Upper lobe of left lung (tissue), 6 donors: ENCODE measurements around the gene FGF3. TPM values are rescaled to one million over a fixed set of nuclear protein-coding genes. Genes with fewer than 3 reads are reported as not detected.

Experiments
- ATAC-seq, 2 donors: fragments of 200-7000 bp; cut with Tn5 transposase; one replicate each; pipeline ENCODE4 v1.9.1; 2022; ENCODE audit warnings: mild to moderate bottlenecking in 2 of 2, moderate library complexity in 2 of 2; ENCODE audit not compliant: low FRiP score in 2 of 2
- DNase-seq, 2 donors: peaks; one replicate each; pipeline ENCODE4 v3.0.0-alpha.2; 2019 to 2020
- H3K27ac ChIP-seq, 4 donors: fragments of 200-600 bp; sonication (generic); one replicate each; pipeline ENCODE4 v1.5.1; 2016 to 2019
- H3K27me3 ChIP-seq, 4 donors: fragments of 200-600 bp; sonication (generic); one replicate each; pipeline ENCODE4 v1.5.1; 2017 to 2019
- H3K36me3 ChIP-seq, 4 donors: fragments of 200-600 bp; sonication (generic); one replicate each; pipeline ENCODE4 v1.5.1; 2016 to 2019
- H3K4me1 ChIP-seq, 4 donors: fragments of 200-600 bp; sonication (generic); one replicate each; pipeline ENCODE4 v1.5.1; 2018 to 2019
- H3K4me3 ChIP-seq, 4 donors: fragments of 200-600 bp; sonication (generic); one replicate each; pipeline ENCODE4 v1.5.1; 2017 to 2019; ENCODE audit warnings: mild to moderate bottlenecking in 2 of 4, moderate library complexity in 1 of 4
- H3K9me3 ChIP-seq, 4 donors: fragments of 200-600 bp; sonication (generic); one replicate each; pipeline ENCODE4 v1.5.1; 2018 to 2019
- EP300 ChIP-seq, 4 donors: sonication (generic); formaldehyde crosslinking; IDR thresholded peaks; one replicate each; pipeline ENCODE4 v1.5.1; 2017; ENCODE audit warnings: antibody characterized with exemption in 4 of 4, control low read depth in 2 of 4
- POLR2A ChIP-seq, 4 donors: fragments of 450-650 bp; IDR thresholded peaks; one replicate each; pipeline ENCODE4 v1.5.1; 2016 to 2017; ENCODE audit warnings: antibody characterized with exemption in 4 of 4, mild to moderate bottlenecking in 2 of 4
- POLR2AphosphoS5 ChIP-seq, 2 donors: sonication (generic); formaldehyde crosslinking; IDR thresholded peaks; one replicate each; pipeline ENCODE4 v1.5.1; 2017; ENCODE audit warnings: antibody characterized with exemption in 2 of 2
- WGBS, 2 donors: methylation state at CpG; one replicate each; pipeline ENCODE4 v1.1.5; 2017 to 2018; 5-methylcytosine and 5-hydroxymethylcytosine counted together
- total RNA-seq, 6 donors: library from RNA; depleted of rRNA in 4 of 6; stranded (reverse); fragments of >200 nt in 4 of 6; gene quantifications; one replicate each; pipeline versions ENCODE4 v1.1.0 to v1.2.1, GENCODE V29; 2016 to 2021
- TF ChIP-seq, protein P1 (sequence below), 6 experiments: fragments of 450-650 bp in 4 of 6; fragments of 200-600 bp in 2 of 6; sonication (generic) in 2 of 6; IDR thresholded peaks; one replicate each; pipeline ENCODE4 v1.5.1; 2016 to 2019; ENCODE audit warnings: antibody characterized with exemption in 6 of 6
- donor health status: DM: no; HTN: no; CAD: no; lungs with moderate emphysema.
- donor health status: DM: no; HTN: yes; CAD: no; lungs with severe emphysema.

The FGF3 gene
- total RNA-seq, 6 donors from 2014 or later = not detected

DNA sequence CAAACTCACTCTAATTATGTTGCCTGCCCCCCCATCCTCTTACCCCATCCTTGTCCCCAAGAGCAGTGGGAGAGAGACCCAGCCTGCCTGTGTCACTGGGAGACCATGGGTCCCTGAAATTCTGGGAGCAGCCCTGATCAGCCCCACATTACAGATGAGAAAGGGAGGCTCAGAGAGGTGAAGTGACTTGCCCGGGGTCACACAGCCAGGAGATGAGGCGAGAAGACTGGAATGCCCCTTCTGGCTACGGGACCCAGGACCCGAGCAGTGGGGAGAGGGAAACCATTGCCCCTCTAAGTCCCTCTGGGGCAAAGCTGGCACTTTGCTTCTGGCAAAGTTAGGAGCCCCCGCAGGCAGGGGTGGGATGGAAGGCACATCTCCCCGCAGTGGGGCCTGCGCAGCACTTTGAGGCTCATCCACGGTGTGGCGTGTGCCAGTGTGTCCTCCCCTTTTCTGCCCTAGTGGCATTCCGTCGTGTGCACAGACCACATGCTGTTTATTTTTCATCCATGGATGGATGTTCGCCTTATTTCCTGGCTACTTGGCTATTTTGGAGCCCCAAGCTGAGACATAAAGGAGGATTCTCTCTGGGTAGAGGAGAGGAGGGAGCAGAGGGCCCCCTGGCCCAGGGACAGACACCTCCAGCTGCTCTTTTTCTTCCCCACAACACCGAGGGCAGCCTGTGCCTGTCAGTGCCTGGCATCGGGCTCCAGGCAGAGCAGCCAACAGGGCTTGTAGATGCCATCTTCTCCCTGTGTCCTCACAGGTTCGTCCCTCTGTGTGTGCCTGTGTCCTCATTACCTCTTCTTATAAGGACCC, 3.7 kb upstream of the FGF3 start:
- no peak overlapping the region for H3K4me3 ChIP-seq
- peaks cover 0 to 7% (median 0%) of the 10 kb centered on the region in 4 donors for H3K9me3 ChIP-seq
- ATAC-seq = no peak
- TF ChIP-seq POLR2AphosphoS5 (IDR thresholded peaks at IDR 0.05) (no peak), POLR2A (IDR thresholded peaks at IDR 0.05) (no peak), EP300 (IDR thresholded peaks at IDR 0.05) (no peak)
- TF ChIP-seq, protein P1, sequence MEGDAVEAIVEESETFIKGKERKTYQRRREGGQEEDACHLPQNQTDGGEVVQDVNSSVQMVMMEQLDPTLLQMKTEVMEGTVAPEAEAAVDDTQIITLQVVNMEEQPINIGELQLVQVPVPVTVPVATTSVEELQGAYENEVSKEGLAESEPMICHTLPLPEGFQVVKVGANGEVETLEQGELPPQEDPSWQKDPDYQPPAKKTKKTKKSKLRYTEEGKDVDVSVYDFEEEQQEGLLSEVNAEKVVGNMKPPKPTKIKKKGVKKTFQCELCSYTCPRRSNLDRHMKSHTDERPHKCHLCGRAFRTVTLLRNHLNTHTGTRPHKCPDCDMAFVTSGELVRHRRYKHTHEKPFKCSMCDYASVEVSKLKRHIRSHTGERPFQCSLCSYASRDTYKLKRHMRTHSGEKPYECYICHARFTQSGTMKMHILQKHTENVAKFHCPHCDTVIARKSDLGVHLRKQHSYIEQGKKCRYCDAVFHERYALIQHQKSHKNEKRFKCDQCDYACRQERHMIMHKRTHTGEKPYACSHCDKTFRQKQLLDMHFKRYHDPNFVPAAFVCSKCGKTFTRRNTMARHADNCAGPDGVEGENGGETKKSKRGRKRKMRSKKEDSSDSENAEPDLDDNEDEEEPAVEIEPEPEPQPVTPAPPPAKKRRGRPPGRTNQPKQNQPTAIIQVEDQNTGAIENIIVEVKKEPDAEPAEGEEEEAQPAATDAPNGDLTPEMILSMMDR (IDR thresholded peaks at IDR 0.05) = no peak
- WGBS, 2 donors = 61 to 68% methylated on average over 13 to 15 of the region's 15 CpGs
- no peak overlapping the region for H3K27ac ChIP-seq
- no peaks in the 10 kb centered on the region for H3K36me3 ChIP-seq
- no peak for DNase-seq
- H3K27me3 ChIP-seq = peaks cover 0 to 20% (median 9%) of the 10 kb centered on the region in 4 donors
- H3K4me1 ChIP-seq = peaks cover 0 to 14% (median 0%) of the 10 kb centered on the region in 4 donors

DNA sequence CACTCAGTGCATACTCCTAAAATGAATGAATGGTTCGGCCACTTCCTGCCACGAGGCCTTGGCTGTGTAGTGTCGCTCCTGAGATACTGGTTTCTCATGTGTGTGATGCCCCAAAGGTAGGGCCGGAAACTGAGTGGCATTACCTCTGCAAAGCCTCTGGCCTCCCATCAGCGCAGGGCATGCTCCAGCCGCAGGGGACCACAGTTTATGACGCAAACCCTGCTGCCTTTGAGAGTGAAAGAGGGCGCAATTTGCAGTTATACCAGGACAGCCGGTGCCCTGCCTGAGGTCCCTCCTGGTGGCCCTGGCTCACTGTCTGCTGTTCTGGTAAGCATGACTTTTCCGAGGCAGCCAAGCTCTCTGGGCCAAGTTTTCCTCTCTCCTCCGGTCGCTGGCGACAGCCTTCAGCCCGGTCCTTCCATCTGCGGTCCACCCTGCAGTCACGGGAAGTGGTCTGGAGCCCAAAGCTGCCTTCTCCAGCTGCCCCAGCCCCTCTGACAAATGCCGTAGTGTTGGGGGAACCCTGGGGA, 2.4 kb upstream of the FGF3 start:
- no peak overlapping the region for H3K27ac ChIP-seq
- H3K9me3 ChIP-seq = no peaks in the 10 kb centered on the region
- H3K27me3 ChIP-seq = peaks cover 0 to 30% (median 15%) of the 10 kb centered on the region in 4 donors
- H3K36me3 ChIP-seq = no peaks in the 10 kb centered on the region
- TF ChIP-seq EP300 (IDR thresholded peaks at IDR 0.05) (no peak), POLR2AphosphoS5 (IDR thresholded peaks at IDR 0.05) (no peak), POLR2A (IDR thresholded peaks at IDR 0.05) (no peak)
- TF ChIP-seq, protein P1 (IDR thresholded peaks at IDR 0.05) = no peak
- ATAC-seq = no peak
- peaks cover 0 to 23% (median 0%) of the 10 kb centered on the region in 4 donors for H3K4me1 ChIP-seq
- H3K4me3 ChIP-seq = no peak overlapping the region
- 48 to 72% methylated on average over 3 to 17 of the region's 17 CpGs for WGBS, 2 donors
- DNase-seq = no peak

DNA sequence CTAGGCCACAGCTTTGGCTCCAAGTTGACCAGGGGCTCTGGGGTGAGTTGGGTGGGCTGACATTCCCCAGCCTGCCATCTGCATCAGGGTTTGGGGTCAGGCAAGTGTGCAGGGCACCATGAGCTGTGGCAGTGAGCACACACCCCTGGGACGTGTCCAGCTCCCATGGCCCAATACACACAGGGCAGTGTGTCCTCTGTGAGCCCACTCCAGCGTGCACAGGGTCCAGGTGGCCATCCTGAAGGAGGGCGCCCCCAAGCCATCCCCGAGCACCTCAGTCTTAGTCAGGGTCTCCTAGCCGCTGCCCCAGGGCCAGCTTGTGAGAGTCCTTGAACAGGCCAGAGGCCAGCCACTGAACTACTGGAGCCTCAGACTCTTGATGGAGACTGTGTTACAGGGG, 1.2 kb upstream of the FGF3 start:
- H3K4me3 ChIP-seq = no peak overlapping the region
- TF ChIP-seq POLR2A (IDR thresholded peaks at IDR 0.05) = no peak
- TF ChIP-seq EP300 (IDR thresholded peaks at IDR 0.05) = no peak
- TF ChIP-seq, protein P1 (IDR thresholded peaks at IDR 0.05) = no peak
- no peak for TF ChIP-seq POLR2AphosphoS5 (IDR thresholded peaks at IDR 0.05)
- no peaks in the 10 kb centered on the region for H3K9me3 ChIP-seq
- H3K27ac ChIP-seq = no peak overlapping the region
- no peak for ATAC-seq
- peak in 1 of 2 donors; percentile 40 for DNase-seq
- H3K4me1 ChIP-seq = peaks cover 0 to 23% (median 0%) of the 10 kb centered on the region in 4 donors
- H3K36me3 ChIP-seq = no peaks in the 10 kb centered on the region
- peaks cover 0 to 34% (median 17%) of the 10 kb centered on the region in 4 donors for H3K27me3 ChIP-seq
- 72% methylated on average over 5 of the region's 5 CpGs; no CpG with 5 or more reads in 1 of the 2 donors for WGBS, 2 donors

DNA sequence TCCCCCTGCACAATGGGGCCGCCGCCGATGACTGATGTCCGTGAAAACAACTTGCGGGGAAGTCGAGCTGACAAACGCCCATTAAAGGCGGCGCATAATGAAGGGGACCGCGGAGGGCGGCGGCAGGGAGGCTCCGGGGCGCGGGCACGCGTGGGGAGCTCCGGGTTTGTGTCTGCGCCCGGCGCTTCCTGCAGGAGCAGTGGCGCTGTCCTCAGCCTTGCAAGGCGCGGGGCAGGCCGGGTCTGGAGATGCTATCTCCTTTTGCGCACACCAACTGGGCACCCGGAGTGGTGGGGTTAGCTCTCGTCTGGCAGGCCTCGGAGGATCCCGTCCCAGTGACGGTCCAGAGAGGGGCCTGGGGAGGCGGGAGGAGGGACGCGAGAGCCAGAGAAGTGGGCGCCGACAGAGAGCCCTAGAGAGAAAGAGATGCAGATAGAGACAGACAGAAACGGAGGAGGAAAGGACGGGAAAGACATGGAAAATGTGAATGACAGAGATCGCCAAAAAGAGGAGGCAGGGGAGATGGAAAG, 390 bp upstream of the FGF3 start:
- Histone ChIP-seq H3K4me1 (peaks cover 0 to 23% (median 0%) of the 10 kb centered on the region in 4 donors), H3K36me3 (no peaks in the 10 kb centered on the region), H3K27me3 (peaks cover 0 to 34% (median 17%) of the 10 kb centered on the region in 4 donors), H3K9me3 (no peaks in the 10 kb centered on the region), H3K27ac (no peak overlapping the region), H3K4me3 (no peak overlapping the region)
- DNase-seq (peak in 1 of 2 donors; percentile 80), ATAC-seq (no peak)
- TF ChIP-seq, protein P1 (IDR thresholded peaks at IDR 0.05) = no peak
- TF ChIP-seq POLR2A (IDR thresholded peaks at IDR 0.05) = no peak
- no peak for TF ChIP-seq EP300 (IDR thresholded peaks at IDR 0.05)
- no peak for TF ChIP-seq POLR2AphosphoS5 (IDR thresholded peaks at IDR 0.05)
- 4 to 8% methylated on average over 19 to 31 of the region's 40 CpGs for WGBS, 2 donors
